Measurements from ENCODE around the gene MANSC1.
"Not testable (repeated sequence)": the region's sequence is repeated elsewhere in the genome, so short reads cannot be mapped to it uniquely, and the experiment has no call there.

Gene MANSC1

GRCh38 chr12:12364787-12365445, 14.9 kb upstream of the MANSC1 start:
- no peak for DNase-seq

- no peak for DNase-seq
Observed at GRCh38 chr12:12358528-12358927, 8.5 kb upstream of the MANSC1 start.

GRCh38 chr12:12357719-12358461, 7.8 kb upstream of the MANSC1 start:
- peak in 1 of 2 donors; percentile 53 for DNase-seq

- peak; percentile 99 for DNase-seq
Observed at GRCh38 chr12:12356896-12357718, 7.1 kb upstream of the MANSC1 start, which contains the start of gene BORCS5. BORCS5 (plus strand) TSS chr12:12357078; CDS start chr12:12357452, 374 bp downstream.

GRCh38 chr12:12356467-12356895, 6.4 kb upstream of the MANSC1 start:
- no peak for DNase-seq

GRCh38 chr12:12353807-12354206, 3.8 kb upstream of the MANSC1 start:
- no peak for DNase-seq

GRCh38 chr12:12353276-12353675, 3.2 kb upstream of the MANSC1 start:
- DNase-seq = no peak

- DNase-seq = not testable (repeated sequence)
Observed at GRCh38 chr12:12351468-12352185, 1.6 kb upstream of the MANSC1 start.

GRCh38 chr12:12350868-12351463, 924 bp upstream of the MANSC1 start:
- no peak for DNase-seq

GRCh38 chr12:12338527-12339168, 11.4 kb downstream of the MANSC1 start:
- no peak for DNase-seq

- no peak for DNase-seq
Observed at GRCh38 chr12:12336511-12336910, 13.5 kb downstream of the MANSC1 start.

GRCh38 chr12:12336049-12336411, 14.0 kb downstream of the MANSC1 start:
- DNase-seq = no peak

GRCh38 chr12:12334367-12335040, 15.5 kb downstream of the MANSC1 start:
- DNase-seq = peak; percentile 57 to 71

- no peak for DNase-seq
Observed at GRCh38 chr12:12333407-12334366, 16.4 kb downstream of the MANSC1 start.

GRCh38 chr12:12331896-12332295, 18.1 kb downstream of the MANSC1 start:
- DNase-seq = no peak

GRCh38 chr12:12331244-12331771, 18.7 kb downstream of the MANSC1 start:
- DNase-seq = no peak

GRCh38 chr12:12327802-12328201, 22.2 kb downstream of the MANSC1 start:
- DNase-seq = peak; percentile 4 to 70

GRCh38 chr12:12326262-12326661, 23.8 kb downstream of the MANSC1 start:
- DNase-seq = no peak

GRCh38 chr12:12323591-12323990, 26.5 kb downstream of the MANSC1 start:
- DNase-seq = no peak

- DNase-seq = no peak
Observed at GRCh38 chr12:12323118-12323517, 26.9 kb downstream of the MANSC1 start.
